ENCODE results near the gene ILF3.

The ILF3 gene

GRCh38 chr19:10695401-10696398 is 41.6 kb downstream of the ILF3 start:
- DNase-seq (ENCODE audit: low read depth in 1 of 2, low spot score in 1 of 2) = peak; percentile 64 to 72

GRCh38 chr19:10699650-10700335 is 45.6 kb downstream of the ILF3 start:
- DNase-seq (ENCODE audit: low read depth in 1 of 2, low spot score in 1 of 2) = peak; percentile 39 to 46

GRCh38 chr19:10701955-10702525 is 47.9 kb downstream of the ILF3 start:
- no peak for DNase-seq (ENCODE audit: low read depth in 1 of 2, low spot score in 1 of 2)

- no peak for DNase-seq (ENCODE audit: low read depth in 1 of 2, low spot score in 1 of 2)
These were observed 52.8 kb downstream of the ILF3 start for GRCh38 chr19:10706990-10707389.

DNA sequence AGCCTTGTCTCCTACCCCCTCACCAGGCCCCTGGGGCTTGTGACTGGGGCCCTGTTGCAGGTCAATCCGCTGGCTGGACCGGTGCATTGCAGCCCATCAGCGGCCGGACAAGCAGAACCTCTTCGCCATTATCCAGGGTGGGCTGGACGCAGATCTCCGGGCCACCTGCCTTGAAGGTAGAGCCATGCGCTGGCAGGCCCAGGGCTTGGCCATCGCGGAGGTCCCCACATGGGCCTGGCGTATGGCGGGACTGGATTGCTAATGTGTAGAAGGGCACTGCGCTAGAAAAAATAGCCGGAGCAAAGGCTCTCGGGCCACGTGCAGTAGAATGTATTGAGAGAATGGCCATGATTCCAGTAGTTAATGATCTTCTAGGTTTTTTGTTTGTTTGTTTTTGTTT is 53.3 kb downstream of the ILF3 start:
- no peak for DNase-seq (ENCODE audit: low read depth in 1 of 2, low spot score in 1 of 2)

GRCh38 chr19:10708291-10708690 is 54.1 kb downstream of the ILF3 start:
- DNase-seq (ENCODE audit: low read depth in 1 of 2, low spot score in 1 of 2) = no peak

GRCh38 chr19:10712045-10712444 is 57.9 kb downstream of the ILF3 start:
- no peak for DNase-seq (ENCODE audit: low read depth in 1 of 2, low spot score in 1 of 2)

DNA sequence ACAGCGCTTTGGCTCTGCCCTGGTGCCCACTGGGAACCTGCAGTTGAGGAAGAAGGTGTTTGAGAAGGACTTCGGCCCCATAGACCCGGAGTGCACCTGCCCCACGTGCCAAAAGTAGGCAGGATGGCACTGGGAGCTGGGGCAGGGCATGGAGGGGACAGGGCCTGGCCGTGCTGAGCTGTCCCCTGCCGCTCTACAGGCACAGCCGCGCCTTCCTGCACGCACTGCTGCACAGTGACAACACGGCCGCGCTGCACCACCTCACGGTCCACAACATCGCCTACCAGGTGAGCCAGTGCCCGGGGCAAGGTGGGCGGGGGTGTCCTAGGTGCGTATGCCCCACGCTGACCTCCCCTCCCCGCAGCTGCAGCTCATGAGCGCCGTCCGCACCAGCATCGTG is 58.6 kb downstream of the ILF3 start:
- DNase-seq (ENCODE audit: low read depth in 1 of 2, low spot score in 1 of 2) = no peak

GRCh38 chr19:10713317-10713716 is 59.2 kb downstream of the ILF3 start:
- no peak for DNase-seq (ENCODE audit: low read depth in 1 of 2, low spot score in 1 of 2)

DNA sequence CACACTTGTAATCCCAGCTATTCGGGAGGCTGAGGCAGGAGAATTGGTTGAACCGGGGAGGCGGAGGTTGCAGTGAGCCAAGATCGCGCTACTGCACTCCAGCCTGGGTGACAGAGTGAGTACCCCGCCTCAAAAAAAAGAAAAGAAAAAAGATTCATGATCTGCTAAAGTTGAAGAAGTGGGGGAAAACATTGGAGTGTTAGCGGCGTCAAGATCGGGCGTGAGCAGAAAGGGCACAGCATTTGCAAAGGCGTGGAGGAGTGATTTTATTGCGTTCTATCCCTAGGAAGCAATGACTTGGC is 62.9 kb downstream of the ILF3 start:
- no peak for DNase-seq (ENCODE audit: low read depth in 1 of 2, low spot score in 1 of 2)

GRCh38 chr19:10717356-10718204 is 63.4 kb downstream of the ILF3 start, which contains the start of gene DNM2:
TSS of gene DNM2 (plus strand) at chr19:10718079. CDS start at chr19:10718243, 164 bp downstream.
- peak; percentile 94 to 95 for DNase-seq (ENCODE audit: low read depth in 1 of 2, low spot score in 1 of 2)

DNA sequence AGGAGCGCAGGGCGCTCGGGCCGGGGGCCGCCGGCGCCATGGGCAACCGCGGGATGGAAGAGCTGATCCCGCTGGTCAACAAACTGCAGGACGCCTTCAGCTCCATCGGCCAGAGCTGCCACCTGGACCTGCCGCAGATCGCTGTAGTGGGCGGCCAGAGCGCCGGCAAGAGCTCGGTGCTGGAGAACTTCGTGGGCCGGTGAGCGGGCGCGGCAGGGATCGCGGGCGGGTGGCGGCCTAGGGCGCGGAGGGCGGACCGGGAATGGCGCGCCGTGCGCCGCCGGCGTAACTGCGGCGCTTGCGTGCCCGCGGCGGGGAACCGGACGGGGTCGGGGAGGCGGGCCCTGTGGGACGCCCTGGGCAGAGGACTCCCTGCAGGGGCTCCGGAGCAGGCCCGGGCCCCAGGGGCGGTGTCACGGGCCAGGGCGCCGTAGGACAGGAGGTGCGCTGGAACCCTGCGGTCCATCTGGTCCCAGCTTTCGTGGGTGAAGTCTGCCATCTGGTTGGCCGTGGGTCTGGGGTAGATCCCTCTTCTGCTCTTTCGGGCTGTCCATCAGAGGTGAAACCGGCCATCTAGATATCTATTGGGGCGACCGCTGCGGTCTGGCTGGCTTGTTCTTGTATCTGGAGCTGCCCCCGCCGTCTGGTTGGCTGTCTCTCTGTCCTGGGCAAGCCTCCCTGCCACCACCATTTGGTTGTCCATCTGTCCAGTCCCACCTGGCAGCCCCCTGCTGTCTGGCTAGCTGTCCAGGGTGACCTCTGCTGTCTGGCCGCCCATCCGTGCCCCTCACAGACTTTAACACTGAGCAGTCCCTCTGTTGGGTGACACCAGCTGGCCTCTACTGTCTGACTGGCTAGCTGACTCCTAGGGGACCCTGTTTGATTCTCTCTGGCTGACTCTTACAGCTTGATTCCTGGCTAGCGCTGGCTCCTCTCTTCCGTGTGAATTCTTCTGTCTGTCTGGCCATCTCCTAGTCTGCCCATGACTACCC is 64.4 kb downstream of the ILF3 start:
- peak; percentile 29 to 33 for DNase-seq (ENCODE audit: low read depth in 1 of 2, low spot score in 1 of 2)

DNA sequence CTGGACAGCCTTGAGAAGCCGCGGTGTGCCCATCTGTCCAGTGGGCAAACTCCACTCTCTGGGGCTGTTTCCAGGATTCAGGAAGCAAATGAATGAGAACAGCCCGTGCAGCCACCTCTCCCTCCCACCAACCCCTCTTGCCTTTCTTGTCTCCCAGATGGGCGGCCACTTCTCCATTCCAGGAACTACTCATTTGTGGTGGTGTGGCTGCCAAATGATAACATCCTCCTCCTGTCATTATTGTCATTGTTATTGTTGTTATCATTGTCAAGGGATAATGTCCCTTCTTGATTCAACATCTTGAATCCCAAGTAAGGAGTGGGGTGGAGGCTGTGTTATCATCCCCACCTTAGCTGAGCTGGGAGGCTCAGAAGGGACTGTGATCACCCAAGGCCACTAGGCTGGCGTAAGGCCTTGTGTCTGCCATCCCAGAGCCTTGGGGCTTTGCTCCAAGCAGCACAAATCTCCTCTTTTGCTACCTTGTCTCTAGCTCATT is 65.4 kb downstream of the ILF3 start:
- no peak for DNase-seq (ENCODE audit: low read depth in 1 of 2, low spot score in 1 of 2)

GRCh38 chr19:10720607-10721125 is 66.5 kb downstream of the ILF3 start:
- no peak for DNase-seq (ENCODE audit: low read depth in 1 of 2, low spot score in 1 of 2)

DNA sequence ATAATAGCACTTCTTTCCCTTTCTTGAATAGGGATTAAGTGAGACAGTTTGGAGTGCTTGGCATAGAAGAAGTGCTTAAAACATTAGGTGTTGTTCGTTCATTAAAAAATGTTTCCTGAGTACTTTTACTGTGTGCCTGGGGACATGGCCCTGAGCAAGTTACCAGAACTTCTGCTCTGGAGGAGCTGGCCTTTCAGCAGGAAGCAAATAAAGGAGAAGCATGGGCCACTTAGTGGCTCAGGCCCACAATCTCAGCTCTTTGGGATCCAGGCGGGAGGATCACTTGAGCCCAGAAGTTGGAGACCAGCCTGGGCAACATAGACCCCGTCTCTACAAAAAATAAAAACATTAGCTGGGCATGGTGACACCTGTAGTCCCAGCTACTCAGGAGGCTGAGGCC is 69.4 kb downstream of the ILF3 start:
- DNase-seq (ENCODE audit: low read depth in 1 of 2, low spot score in 1 of 2) = no peak

- no peak for DNase-seq (ENCODE audit: low read depth in 1 of 2, low spot score in 1 of 2)
These were observed 70.5 kb downstream of the ILF3 start for GRCh38 chr19:10724573-10725071.

GRCh38 chr19:10725415-10725814 is 71.3 kb downstream of the ILF3 start:
- DNase-seq (ENCODE audit: low read depth in 1 of 2, low spot score in 1 of 2) = no peak

- no peak for DNase-seq (ENCODE audit: low read depth in 1 of 2, low spot score in 1 of 2)
These were observed 72.1 kb downstream of the ILF3 start for GRCh38 chr19:10726268-10726667.

DNA sequence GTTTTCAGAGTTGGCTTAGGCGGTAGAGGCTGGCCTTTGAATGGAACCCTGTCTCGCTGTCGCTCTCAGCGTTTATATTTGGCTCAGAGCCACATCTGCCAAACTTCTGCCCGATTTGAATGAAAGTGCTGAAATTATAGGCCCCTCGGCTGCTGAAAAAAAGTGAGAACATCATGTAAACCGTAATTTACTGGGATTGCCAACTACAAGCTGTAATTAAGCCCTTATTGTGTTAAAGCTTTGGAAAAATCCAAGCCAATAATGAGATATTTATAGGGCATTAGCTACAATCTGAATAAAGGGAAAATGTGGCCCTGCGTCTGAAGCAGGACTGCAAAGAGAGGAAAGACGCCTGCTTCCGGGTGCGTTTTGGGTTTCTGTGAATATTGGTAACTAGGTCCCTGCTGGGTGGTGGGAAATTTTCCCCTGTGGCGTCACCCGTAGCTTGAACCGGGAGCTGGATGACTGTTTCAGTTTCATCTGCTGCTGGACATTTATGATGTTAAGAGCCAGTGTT is 73.6 kb downstream of the ILF3 start:
- no peak for DNase-seq (ENCODE audit: low read depth in 1 of 2, low spot score in 1 of 2)
